Common myeloid progenitor, CD34-positive (primary cell): ENCODE results near the gene DDR1. TPM values are rescaled to one million over a fixed set of nuclear protein-coding genes. Genes with fewer than 3 reads are reported as not detected.

Source experiments
- CTCF ChIA-PET: fragments of 350-600 bp; sonication (Branson Sonifier 250); formaldehyde crosslinking; loops from one replicate; lab custom pipeline; 2021; ENCODE audit warnings: antibody characterized with exemption; lab: Charles Lee
- POLR2A ChIA-PET: fragments of 350-600 bp; sonication (Branson Sonifier 250); formaldehyde crosslinking; loops from one replicate; lab custom pipeline; 2021; ENCODE audit warnings: antibody characterized with exemption; lab: Charles Lee
- DNase-seq, 3 donors: peaks; one replicate each; pipeline versions ENCODE4 v3.0.0 to v3.0.0-alpha.2; 2013
- H3K27ac ChIP-seq, 2 experiments: 1 replicate in 1 of 2; 2 replicates in 1 of 2; pipeline ENCODE4 v1.7.0; 2013; ENCODE audit warnings: inconsistent platforms in 2 of 2, low read length in 2 of 2, mild to moderate bottlenecking in 2 of 2, low read depth in 1 of 2, moderate library complexity in 1 of 2; ENCODE audit not compliant: severe bottlenecking in 2 of 2, insufficient read depth in 1 of 2, poor library complexity in 1 of 2
- H3K27me3 ChIP-seq, 5 experiments: replicated peaks in 2 of 5; 1 replicate in 3 of 5; 2 replicates in 2 of 5; pipeline versions ENCODE4 v1.6.1 to v1.7.0; 2013; ENCODE audit warnings: low read length in 4 of 5, mild to moderate bottlenecking in 2 of 5, moderate library complexity in 2 of 5, inconsistent platforms in 1 of 5; ENCODE audit not compliant: insufficient read depth in 5 of 5, control insufficient read depth in 4 of 5
- H3K36me3 ChIP-seq, 4 experiments: 1 replicate in 2 of 4; 2 replicates in 2 of 4; pipeline versions ENCODE4 v1.6.1 to v1.7.0; 2013; ENCODE audit warnings: low read length in 3 of 4, control low read depth in 1 of 4, mild to moderate bottlenecking in 1 of 4; ENCODE audit not compliant: control insufficient read depth in 4 of 4, insufficient read depth in 4 of 4
- H3K4me1 ChIP-seq, 4 experiments: 1 replicate in 3 of 4; 2 replicates in 1 of 4; pipeline versions ENCODE4 v1.6.1 to v1.7.1; 2013; ENCODE audit warnings: low read length in 3 of 4, mild to moderate bottlenecking in 3 of 4, control low read depth in 1 of 4, inconsistent platforms in 1 of 4, moderate library complexity in 1 of 4; ENCODE audit not compliant: control insufficient read depth in 4 of 4, insufficient read depth in 4 of 4; ENCODE audit errors: control extremely low read depth in 1 of 4
- H3K4me3 ChIP-seq, 7 experiments: 1 replicate in 4 of 7; 2 replicates in 3 of 7; pipeline versions ENCODE4 v1.5.1 to v1.7.0; 2013; ENCODE audit warnings: mild to moderate bottlenecking in 7 of 7, low read length in 6 of 7, moderate library complexity in 6 of 7, inconsistent platforms in 2 of 7, low read depth in 2 of 7, control low read depth in 1 of 7; ENCODE audit not compliant: insufficient read depth in 4 of 7, control insufficient read depth in 1 of 7; ENCODE audit errors: extremely low read depth in 1 of 7
- H3K9me3 ChIP-seq, 5 experiments: 1 replicate in 4 of 5; 2 replicates in 1 of 5; pipeline versions ENCODE4 v1.6.1 to v1.7.1; 2013; ENCODE audit warnings: low read length in 4 of 5, mild to moderate bottlenecking in 2 of 5, inconsistent platforms in 1 of 5, low read depth in 1 of 5, moderate library complexity in 1 of 5; ENCODE audit not compliant: control insufficient read depth in 4 of 5, insufficient read depth in 2 of 5; ENCODE audit errors: control extremely low read depth in 1 of 5
- WGBS: methylation state at CpG from one replicate; pipeline ENCODE4 v1.1.5; 2013; ENCODE audit not compliant: insufficient coverage; 5-methylcytosine and 5-hydroxymethylcytosine counted together
- polyA plus RNA-seq: library from polyadenylated mRNA; unstranded; fragments of 120-200 nt; gene quantifications from one replicate; pipeline ENCODE4 v1.2.1, GENCODE V29; 2013

DDR1 gene
- 4.7 TPM for polyA plus RNA-seq

DNA sequence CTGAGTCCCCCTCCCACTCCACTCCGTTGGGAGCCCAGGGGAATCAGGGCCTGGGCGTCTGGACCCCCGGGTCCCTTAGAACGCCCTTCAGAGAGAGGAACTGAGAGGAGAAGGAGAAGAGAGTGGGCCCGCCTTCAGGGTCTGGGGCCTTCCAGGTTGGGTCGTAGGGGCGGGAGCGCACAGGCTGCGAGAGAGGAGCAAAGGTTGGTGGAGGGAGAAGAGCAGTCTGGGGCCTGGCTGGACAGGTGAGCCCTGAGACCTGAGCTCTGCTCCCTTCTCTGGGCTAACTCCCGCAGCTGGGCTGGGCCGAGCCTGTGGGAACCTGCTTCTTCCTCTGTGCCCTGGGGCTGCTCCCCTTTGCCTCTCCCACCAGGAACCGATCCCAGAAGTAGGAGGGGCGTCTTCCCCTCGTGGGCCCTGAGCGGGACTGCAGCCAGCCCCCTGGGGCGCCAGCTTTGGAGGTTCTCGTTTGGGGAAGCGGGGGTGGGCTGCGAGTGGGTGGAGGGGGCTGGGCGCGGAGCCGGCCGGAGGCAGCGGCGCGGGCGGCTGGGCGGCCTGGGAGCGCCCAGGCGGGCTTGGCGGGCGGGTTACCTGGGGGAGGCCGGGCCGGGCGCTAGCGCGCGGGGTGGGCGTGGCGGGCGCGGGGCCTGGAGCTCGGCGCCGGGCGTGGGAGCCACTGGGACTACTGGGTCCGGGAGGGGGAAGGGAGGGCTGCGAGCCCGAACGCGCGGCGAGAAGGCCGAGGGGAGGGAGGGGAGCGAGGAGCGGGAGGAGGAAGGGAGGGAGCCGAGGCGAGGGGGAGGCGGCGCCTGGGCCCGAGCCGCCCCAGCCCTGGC lies at the start of gene DDR1:
TSS of gene DDR1 (plus strand) at position 835 of the 836 bp plus-strand sequence. CDS start 4,211 bp downstream, outside the sequence.
- peak in 2 of 3 donors; percentile 28 to 33 for DNase-seq
- no peaks in the 10 kb centered on the region for H3K9me3 ChIP-seq
- H3K36me3 ChIP-seq, result no peaks in the 10 kb centered on the region
- ChIA-PET CTCF (interaction anchor here (0.8 to 10.1 kb wide), 6 partner anchors 12 to 203 kb away, joined by 3 to 95 read pairs (median 9); partner anchors contain the start of gene VARS2), POLR2A (no interaction called here)
- peaks cover 0 to 14% (median 10%) of the 10 kb centered on the region in 4 experiments for H3K4me1 ChIP-seq
- H3K27ac ChIP-seq, result peak within 1 kb of the TSS in 1 of 2 experiments; percentile 68
- peak within 1 kb of the TSS; percentile 17 to 72 (median 43) for H3K4me3 ChIP-seq
- WGBS, result 20% methylated on average over 32 of the region's 62 CpGs
- peaks cover 0 to 35% (median 18%) of the 10 kb centered on the region in 5 experiments for H3K27me3 ChIP-seq

DNA sequence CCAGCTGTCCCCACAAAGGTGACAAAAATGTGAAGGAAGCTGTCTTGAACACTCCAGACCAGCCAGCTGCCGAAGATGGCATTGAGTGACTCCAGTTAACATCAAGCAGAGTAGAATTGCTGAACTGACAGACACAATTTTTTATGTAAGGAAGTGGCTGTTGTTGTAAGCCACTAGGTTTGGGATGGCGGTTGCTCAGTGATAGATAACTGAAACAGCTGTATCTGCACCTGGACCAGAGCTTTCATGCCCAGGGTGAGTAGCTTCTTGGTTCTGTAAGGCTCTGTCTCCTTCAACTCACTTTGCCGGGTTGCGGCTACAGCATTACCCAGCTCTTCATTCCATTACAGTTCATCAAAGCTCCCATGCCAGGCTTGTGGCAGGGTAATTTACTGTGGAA lies 49.7 kb upstream of the DDR1 start:
- CTCF ChIA-PET, result interaction anchor here (0.7 to 3.8 kb wide), 5 partner anchors 11 to 82 kb away, joined by 3 to 16 read pairs (median 6); partner anchors contain the start of gene DDR1
- DNase-seq, result peak in 2 of 3 donors; percentile 61 to 70
- Histone ChIP-seq H3K27me3 (no peaks in the 10 kb centered on the region), H3K4me3 (peak overlapping the region in 1 of 7 experiments; percentile 33), H3K4me1 (peaks cover 2 to 45% (median 29%) of the 10 kb centered on the region in 4 experiments), H3K9me3 (no peaks in the 10 kb centered on the region), H3K27ac (no peak overlapping the region), H3K36me3 (no peaks in the 10 kb centered on the region)
- POLR2A ChIA-PET, result no interaction called here
- 13% methylated on average over 2 of the region's 4 CpGs for WGBS

DNA sequence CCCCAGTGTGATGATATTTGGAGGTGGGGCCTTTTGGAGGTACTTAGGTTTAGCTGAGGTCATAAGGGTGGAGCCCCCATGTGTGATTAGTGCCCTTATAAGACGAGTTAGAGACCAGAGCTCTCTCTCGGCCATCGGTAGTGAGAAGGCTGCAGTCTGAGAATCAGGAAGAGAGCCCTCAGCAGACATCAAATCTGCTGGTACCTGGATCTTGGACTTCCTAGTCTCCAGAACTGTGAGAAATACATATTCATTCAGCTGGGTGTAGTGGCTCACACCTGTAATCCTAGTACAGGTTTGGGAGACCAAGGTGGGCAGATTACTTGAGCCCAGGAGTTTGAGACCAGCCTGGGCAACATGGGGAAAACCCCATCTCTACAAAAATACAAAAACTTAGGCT lies 48.7 kb upstream of the DDR1 start:
- Histone ChIP-seq H3K9me3 (no peaks in the 10 kb centered on the region), H3K4me1 (peaks cover 2 to 39% (median 20%) of the 10 kb centered on the region in 4 experiments), H3K27ac (no peak overlapping the region), H3K36me3 (no peaks in the 10 kb centered on the region), H3K27me3 (no peaks in the 10 kb centered on the region), H3K4me3 (no peak overlapping the region)
- DNase-seq, result no peak
- POLR2A ChIA-PET, result no interaction called here
- 100% methylated on average over 1 of the region's 3 CpGs for WGBS
- CTCF ChIA-PET, result interaction anchor here (1.2 to 3.8 kb wide), 4 partner anchors 9 to 40 kb away, joined by 3 to 16 read pairs (median 6); no protein-coding TSS in a partner anchor

DNA sequence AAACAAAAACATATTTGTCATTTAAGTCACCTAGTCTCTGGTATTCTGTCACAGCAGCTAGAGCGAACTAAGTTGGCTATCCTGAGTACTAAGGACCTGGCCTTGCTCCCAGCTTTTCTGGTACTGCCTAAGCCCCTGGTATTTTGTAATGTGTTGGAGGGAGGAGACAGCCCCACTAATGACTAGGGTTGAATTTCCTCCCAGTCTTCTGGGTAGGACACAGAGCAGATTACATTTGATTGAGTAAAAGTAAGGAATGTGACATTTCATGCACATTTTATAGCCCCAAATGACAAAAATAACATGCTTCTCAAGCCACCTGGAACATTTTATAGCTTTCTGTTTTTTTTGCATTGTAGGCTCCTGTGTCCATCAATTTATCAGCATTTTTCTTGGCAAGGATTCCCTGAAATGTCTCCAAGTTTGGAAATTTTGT lies 47.9 kb upstream of the DDR1 start:
- ChIA-PET CTCF (interaction anchor here (0.5 to 3.8 kb wide), 3 partner anchors 8 to 26 kb away, joined by 3 to 16 read pairs (median 5); no protein-coding TSS in a partner anchor), POLR2A (interaction anchor here (0.6 kb wide), 1 partner anchor 9 kb away, joined by 4 read pairs; no protein-coding TSS in a partner anchor)
- Histone ChIP-seq H3K27me3 (no peaks in the 10 kb centered on the region), H3K9me3 (no peaks in the 10 kb centered on the region), H3K36me3 (no peaks in the 10 kb centered on the region), H3K27ac (no peak overlapping the region), H3K4me1 (peaks cover 2 to 39% (median 14%) of the 10 kb centered on the region in 4 experiments), H3K4me3 (no peak overlapping the region)
- DNase-seq, result no peak
- WGBS, result 100% methylated on average over 1 of the region's 1 CpG

DNA sequence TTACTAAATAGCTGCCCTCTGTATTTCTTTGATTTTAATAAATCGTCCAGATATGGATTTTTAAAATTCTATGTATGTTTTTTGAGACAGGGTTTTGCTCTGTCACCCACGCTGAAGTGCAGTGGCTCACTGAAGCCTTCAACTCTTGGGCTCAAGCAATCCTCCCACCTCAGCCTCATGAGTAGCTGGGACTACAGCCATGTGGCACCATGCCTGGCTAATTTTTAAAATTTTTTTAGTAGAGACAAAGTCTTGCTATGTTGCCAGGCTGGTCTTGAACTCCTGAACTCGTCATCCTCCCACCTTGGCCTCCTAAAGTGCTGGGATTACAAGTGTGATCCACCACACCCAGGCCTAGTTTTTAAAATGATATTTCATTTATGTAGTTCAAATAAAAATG lies 47.4 kb upstream of the DDR1 start:
- no peak overlapping the region for H3K27ac ChIP-seq
- no peaks in the 10 kb centered on the region for H3K27me3 ChIP-seq
- peaks cover 2 to 37% (median 16%) of the 10 kb centered on the region in 4 experiments for H3K4me1 ChIP-seq
- ChIA-PET CTCF (interaction anchor here (0.5 to 1.8 kb wide), 2 partner anchors 8 to 27 kb away, joined by 3 to 5 read pairs; no protein-coding TSS in a partner anchor), POLR2A (no interaction called here)
- H3K4me3 ChIP-seq, result no peak overlapping the region
- no peaks in the 10 kb centered on the region for H3K36me3 ChIP-seq
- no peak for DNase-seq
- 100% methylated on average over 2 of the region's 3 CpGs for WGBS
- H3K9me3 ChIP-seq, result no peaks in the 10 kb centered on the region

DNA sequence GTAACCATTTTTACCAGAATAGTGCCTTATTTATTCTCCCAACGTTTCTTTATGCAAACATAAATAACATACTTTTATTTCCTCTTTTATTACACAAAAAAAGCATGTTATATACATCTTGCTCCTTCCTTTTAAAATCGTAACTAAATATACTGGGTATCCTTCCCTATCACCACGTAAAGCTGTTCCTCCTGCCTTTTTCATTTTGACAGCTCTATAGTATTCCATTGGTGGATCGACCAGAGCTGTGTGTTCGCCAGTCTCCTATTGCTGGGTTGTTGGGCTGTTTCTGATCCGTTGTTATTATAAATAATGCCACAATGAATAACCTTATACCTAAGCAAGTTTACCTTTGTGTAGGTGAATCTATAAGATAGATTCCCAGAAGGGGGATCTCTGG lies 46.9 kb upstream of the DDR1 start:
- no peaks in the 10 kb centered on the region for H3K9me3 ChIP-seq
- no peak overlapping the region for H3K4me3 ChIP-seq
- no peaks in the 10 kb centered on the region for H3K27me3 ChIP-seq
- peaks cover 2 to 37% (median 17%) of the 10 kb centered on the region in 4 experiments for H3K4me1 ChIP-seq
- 79% methylated on average over 2 of the region's 6 CpGs for WGBS
- CTCF ChIA-PET, result interaction anchor here (1.8 kb wide), 1 partner anchor 7 kb away, joined by 5 read pairs; no protein-coding TSS in a partner anchor
- no peak for DNase-seq
- H3K36me3 ChIP-seq, result no peaks in the 10 kb centered on the region
- POLR2A ChIA-PET, result no interaction called here
- no peak overlapping the region for H3K27ac ChIP-seq
